ENCODE measurements around the gene LCE2A.
"Not testable (repeated sequence)": the region's sequence is repeated elsewhere in the genome, so short reads cannot be mapped to it uniquely, and the experiment has no call there.

LCE2A gene

GRCh38 chr1:152667648-152668047 is 30.5 kb upstream of the LCE2A start:
- H3K27ac ChIP-seq: no peak overlapping the region
- TF ChIP-seq ZFX (IDR thresholded peaks at IDR 0.05) (no peak), CTCF (conservative IDR thresholded peaks at IDR 0.05) (no peak)

- no peak for TF ChIP-seq ZFX (IDR thresholded peaks at IDR 0.05)
- TF ChIP-seq CTCF (conservative IDR thresholded peaks at IDR 0.05): no peak
- H3K27ac ChIP-seq: no peak overlapping the region
Measured at GRCh38 chr1:152673016-152673415, 25.1 kb upstream of the LCE2A start.

- H3K27ac ChIP-seq: not testable (repeated sequence)
Measured at GRCh38 chr1:152674983-152675382, 23.2 kb upstream of the LCE2A start, which contains the start of gene LCE2C. Gene LCE2C (plus strand): TSS chr1:152675279. CDS start chr1:152676016, 737 bp downstream.

DNA sequence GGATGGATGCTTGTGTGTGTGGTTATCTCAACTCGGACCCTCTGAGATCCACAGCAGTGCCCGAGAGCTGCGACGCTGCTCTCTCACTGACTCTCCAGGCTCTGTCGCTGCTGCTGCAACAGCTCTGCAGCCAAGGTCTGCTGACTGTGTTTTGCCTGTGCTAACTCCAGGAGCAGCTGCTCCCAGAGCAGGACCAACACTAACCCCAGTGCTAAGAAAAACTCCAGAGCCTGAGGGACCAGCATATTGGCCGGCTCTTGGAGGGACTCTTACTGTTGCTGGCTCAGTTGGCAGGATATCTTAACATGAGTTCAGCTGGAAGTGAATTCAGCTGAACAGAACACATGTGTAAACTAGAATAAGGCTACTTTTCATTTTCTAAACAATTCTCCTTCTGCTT is 18.7 kb upstream of the LCE2A start:
- no peak overlapping the region for H3K27ac ChIP-seq

GRCh38 chr1:152681616-152682015 is 16.5 kb upstream of the LCE2A start:
- TF ChIP-seq ZFX (IDR thresholded peaks at IDR 0.05): no peak
- TF ChIP-seq CTCF (conservative IDR thresholded peaks at IDR 0.05): no peak
- no peak overlapping the region for H3K27ac ChIP-seq

More for the DNA sequence above, 18.7 kb upstream of the LCE2A start:
- no peak for TF ChIP-seq CTCF (conservative IDR thresholded peaks at IDR 0.05)
- TF ChIP-seq ZFX (IDR thresholded peaks at IDR 0.05): no peak

- H3K27ac ChIP-seq: no peak overlapping the region
- TF ChIP-seq CTCF (conservative IDR thresholded peaks at IDR 0.05) (no peak), ZFX (IDR thresholded peaks at IDR 0.05) (no peak)
Measured at GRCh38 chr1:152683846-152684245, 14.3 kb upstream of the LCE2A start.

DNA sequence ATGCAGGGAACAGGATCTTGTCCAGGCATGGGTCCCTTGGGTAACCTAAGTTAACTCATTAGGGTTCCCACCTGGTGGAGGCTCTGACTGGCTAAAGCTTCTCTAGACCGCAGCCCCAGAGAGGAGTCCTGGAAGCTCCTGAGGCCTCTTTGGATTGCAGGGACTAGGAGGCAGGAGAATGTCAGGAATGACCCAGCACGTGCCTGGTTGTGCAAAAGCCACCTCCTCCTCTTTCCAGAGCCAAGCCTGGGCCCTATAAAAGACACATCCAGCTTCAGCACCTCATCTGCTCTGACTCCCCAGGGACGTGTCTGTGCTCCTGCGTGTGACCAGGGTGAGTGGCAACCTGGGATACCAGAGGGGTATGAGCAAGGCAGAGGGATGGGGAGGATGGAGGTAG is 12.3 kb upstream of the LCE2A start, which contains the start of gene LCE2B:
LCE2B (plus strand) TSS at position 301 of the 400 bp plus-strand sequence. CDS start 721 bp downstream, outside the sequence.
- H3K27ac ChIP-seq: not testable (repeated sequence)

- no peak for TF ChIP-seq CTCF (conservative IDR thresholded peaks at IDR 0.05)
- TF ChIP-seq ZFX (IDR thresholded peaks at IDR 0.05): no peak
Measured at GRCh38 chr1:152699746-152700145, 1.6 kb downstream of the LCE2A start.

More at GRCh38 chr1:152699746-152700145, 1.6 kb downstream of the LCE2A start:
- no peak overlapping the region for H3K27ac ChIP-seq

All from C4-2B (cell line).